Subcutaneous adipose tissue (tissue), 4 donors: ENCODE data around the gene CTIF. TPM values are rescaled to one million over a fixed set of nuclear protein-coding genes. Genes with fewer than 3 reads are reported as not detected.

Source experiments
- total RNA-seq, 4 donors: library from RNA; depleted of rRNA; stranded (reverse); fragments of >200 nt; gene quantifications; one replicate each; pipeline ENCODE4 v1.1.0, GENCODE V29; 2016
- TF ChIP-seq, protein P1 (sequence below): fragments of 450-650 bp; IDR thresholded peaks from one replicate; pipeline ENCODE4 v1.5.1; 2016; ENCODE audit warnings: low read depth, mild to moderate bottlenecking, control low read depth, antibody characterized with exemption, moderate library complexity

CTIF gene
- total RNA-seq, 4 donors from 2014 or later: 41.0 to 195 (median 78.3) TPM

DNA sequence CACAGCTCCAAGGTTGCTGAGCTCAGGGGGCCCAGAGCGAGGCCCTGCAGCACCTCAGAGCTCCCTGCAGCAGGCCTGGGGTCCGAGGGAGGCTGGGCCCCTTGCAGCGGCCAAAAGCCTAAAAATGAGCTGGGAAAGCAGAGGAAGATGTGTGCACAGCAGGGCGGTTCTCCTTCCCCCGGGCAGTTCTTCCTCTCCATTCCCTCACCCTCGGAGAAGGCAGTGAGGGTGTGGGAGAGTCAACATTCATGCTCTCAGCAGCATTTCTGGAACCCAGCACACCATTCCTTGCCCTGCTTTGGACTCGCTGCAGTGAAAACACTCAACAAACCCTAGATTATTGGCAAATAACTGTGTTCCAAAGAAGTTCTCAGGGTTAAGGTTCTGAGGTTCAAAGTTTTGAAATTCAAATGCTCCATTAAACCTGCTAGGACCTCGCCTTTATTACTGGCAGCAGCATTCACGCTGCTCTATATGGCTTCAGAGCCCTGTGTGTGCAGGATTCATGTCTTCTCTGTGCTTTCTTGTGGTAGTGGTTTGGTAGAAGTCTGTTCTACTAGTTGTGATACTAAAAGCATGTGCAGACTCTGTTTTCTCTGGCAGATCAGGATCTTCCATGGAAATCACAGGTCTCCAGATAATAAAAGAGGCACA is 79.1 kb downstream of the CTIF start:
- TF ChIP-seq, protein P1, sequence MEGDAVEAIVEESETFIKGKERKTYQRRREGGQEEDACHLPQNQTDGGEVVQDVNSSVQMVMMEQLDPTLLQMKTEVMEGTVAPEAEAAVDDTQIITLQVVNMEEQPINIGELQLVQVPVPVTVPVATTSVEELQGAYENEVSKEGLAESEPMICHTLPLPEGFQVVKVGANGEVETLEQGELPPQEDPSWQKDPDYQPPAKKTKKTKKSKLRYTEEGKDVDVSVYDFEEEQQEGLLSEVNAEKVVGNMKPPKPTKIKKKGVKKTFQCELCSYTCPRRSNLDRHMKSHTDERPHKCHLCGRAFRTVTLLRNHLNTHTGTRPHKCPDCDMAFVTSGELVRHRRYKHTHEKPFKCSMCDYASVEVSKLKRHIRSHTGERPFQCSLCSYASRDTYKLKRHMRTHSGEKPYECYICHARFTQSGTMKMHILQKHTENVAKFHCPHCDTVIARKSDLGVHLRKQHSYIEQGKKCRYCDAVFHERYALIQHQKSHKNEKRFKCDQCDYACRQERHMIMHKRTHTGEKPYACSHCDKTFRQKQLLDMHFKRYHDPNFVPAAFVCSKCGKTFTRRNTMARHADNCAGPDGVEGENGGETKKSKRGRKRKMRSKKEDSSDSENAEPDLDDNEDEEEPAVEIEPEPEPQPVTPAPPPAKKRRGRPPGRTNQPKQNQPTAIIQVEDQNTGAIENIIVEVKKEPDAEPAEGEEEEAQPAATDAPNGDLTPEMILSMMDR: no peak

DNA sequence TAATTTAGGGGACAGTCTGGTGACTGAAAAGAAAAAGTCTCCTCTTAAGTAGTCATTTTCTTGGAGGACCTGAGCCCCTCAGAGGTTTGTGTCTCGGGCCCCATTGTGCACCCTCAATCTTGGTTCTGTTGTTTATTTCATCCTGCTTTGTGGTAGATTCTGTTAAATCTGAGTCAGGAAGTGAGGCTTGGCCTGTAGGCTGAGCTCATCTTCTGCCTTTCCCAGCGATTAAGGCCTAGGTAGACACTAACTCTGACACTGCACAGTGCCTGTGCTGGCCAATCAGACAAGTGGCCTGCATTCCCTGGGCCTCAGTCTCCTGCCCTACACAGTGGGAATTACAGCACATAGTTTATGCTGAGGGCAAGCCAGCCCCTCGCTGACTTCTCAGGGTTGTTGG is 80.2 kb downstream of the CTIF start:
- TF ChIP-seq, protein P1: no peak

DNA sequence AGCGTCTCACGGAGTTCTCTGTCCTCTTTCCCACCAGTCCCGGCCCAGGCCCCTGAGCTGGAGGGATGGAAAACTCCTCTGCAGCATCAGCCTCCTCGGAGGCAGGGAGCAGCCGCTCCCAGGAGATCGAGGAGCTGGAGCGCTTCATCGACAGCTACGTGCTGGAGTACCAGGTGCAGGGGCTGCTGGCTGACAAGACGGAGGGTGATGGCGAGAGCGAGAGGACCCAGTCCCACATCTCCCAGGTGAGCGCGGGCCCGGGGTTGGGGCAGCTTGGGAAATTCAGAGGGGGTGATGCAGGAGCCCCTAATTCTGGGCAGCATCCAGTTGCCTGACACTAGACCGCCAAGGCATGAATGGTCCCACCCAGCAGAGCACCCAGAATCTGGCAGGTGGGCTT is 80.7 kb downstream of the CTIF start:
- TF ChIP-seq, protein P1: no peak

DNA sequence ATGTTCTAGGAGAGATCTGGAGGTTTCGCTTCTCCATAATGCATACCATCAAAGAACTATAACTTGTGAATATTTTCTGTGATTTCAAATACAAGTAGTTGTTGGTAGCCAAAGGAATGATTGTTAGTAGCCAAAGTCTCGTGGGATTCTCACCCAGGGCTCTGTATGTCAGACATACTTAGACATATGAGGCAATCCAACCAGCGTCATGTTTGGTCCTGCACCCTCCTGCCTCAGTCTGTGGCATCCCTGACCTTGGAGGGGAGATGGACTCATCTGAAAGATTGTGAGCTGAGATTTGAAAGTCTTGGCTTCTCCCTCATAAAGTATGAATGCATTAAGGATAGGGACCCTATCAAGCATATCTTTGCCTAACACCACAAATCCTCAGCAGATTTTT is 81.2 kb downstream of the CTIF start:
- TF ChIP-seq, protein P1: no peak

DNA sequence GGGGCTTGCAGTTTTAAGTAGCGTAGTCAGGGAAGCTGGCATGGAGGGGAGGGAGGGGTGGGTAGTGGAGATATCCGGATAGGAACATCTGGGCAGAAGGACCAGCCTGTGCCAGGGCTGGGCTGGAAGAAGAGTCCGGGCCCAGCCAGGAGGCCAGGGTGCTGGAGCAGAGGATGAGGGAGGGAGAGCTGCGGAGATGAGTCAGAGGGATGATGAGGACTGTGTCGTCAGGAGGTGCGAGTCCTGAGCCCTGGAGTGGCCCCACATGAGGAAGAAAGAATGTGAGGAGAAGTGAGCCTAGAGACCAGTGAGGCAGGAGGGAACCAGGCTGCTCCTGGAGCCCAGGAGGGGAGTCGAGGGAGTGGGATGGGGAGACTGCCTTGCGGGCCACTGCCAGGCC is 82.4 kb downstream of the CTIF start:
- TF ChIP-seq, protein P1: no peak

DNA sequence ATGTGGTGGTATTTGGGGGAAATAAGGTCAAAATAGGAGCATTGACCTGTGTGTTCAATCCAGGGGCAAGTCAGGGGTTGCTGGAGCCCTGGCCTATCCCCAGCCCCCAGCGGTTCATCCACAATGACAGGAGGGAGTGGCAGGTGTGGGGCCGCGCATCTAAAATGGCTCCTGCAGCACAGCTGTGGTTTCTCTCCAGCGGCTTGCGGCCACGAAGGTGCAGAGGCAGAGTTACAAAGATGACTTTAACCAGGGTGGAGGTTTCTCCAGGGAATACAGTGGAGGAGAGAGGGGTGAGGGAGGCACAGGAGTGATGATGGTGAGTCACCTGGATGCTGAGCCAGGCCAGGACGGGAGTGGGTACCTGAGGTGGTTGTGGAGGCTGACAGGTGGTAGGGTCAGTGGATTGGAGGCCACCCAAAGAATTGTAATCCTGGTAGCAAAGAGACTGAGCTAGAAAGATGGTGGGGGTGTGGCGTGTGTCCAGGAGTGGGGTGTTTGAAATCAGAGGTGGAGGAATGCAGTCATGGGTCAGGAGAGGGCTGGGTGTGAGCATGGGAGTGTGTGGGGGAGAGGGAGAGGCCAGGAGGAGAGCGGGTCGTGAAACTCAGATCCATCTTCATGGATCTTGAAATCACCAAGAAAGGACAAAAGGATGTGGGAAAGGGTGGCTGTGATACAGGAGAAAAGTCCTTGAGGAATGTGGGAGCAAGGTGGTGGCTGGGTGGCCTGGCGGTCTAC is 83.2 kb downstream of the CTIF start:
- TF ChIP-seq, protein P1: no peak

DNA sequence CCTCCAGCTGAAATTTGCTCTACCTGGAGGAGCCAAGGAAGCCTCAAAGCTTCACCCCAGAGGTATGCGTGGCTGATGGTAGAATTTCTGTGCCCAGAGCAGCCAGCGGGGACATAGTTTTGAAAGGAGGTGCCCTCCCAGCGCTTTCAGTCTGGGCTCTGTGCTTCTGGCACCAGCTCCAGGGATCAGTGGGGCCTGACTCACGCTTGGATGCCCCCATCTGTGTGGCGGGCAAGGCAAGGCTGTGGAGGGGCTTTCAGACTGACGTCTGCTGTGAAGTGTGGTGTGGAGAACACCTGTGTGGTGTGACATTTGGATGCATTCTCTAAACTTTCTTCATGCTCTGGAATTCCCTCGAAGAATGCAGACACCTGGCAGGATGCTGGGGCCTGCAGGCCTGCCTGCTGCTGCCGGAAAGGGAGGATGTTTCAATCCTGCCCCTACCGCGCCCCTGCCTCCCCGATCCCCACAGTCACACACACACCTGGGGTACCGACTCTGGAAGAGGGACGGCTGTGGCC is 84.1 kb downstream of the CTIF start:
- TF ChIP-seq, protein P1: no peak
